Ovary (tissue), 3 donors: Measurements from ENCODE around the gene OR2A7.
"Not testable (repeated sequence)": the region's sequence is repeated elsewhere in the genome, so short reads cannot be mapped to it uniquely, and the experiment has no call there.

Experiments
- CTCF ChIP-seq, 3 donors: fragments of 450-650 bp in 2 of 3; fragments of 200-600 bp in 1 of 3; IDR thresholded peaks; one replicate each; pipeline versions ENCODE4 v1.5.1 to v1.8.0; 2016 to 2022; ENCODE audit warnings: antibody characterized with exemption in 3 of 3, mild to moderate bottlenecking in 1 of 3
- POLR2A ChIP-seq: fragments of 450-650 bp; IDR thresholded peaks from one replicate; pipeline ENCODE4 v1.6.1; 2017; ENCODE audit warnings: antibody characterized with exemption, mild to moderate bottlenecking, moderate library complexity
- donor health status: DM: no; HTN: no; CAD: no.

- not testable (repeated sequence) for TF ChIP-seq POLR2A; CTCF (IDR thresholded peaks at IDR 0.05)
Observed at GRCh38 chr7:144220531-144220930, 44.1 kb downstream of the OR2A7 start.
